Measurements from ENCODE around the gene SPTLC3. TPM values are rescaled to one million over a fixed set of nuclear protein-coding genes. Genes with fewer than 3 reads are reported as not detected.

The SPTLC3 gene
- total RNA-seq, result 2.1 and 4.9 TPM in 2 replicates

DNA sequence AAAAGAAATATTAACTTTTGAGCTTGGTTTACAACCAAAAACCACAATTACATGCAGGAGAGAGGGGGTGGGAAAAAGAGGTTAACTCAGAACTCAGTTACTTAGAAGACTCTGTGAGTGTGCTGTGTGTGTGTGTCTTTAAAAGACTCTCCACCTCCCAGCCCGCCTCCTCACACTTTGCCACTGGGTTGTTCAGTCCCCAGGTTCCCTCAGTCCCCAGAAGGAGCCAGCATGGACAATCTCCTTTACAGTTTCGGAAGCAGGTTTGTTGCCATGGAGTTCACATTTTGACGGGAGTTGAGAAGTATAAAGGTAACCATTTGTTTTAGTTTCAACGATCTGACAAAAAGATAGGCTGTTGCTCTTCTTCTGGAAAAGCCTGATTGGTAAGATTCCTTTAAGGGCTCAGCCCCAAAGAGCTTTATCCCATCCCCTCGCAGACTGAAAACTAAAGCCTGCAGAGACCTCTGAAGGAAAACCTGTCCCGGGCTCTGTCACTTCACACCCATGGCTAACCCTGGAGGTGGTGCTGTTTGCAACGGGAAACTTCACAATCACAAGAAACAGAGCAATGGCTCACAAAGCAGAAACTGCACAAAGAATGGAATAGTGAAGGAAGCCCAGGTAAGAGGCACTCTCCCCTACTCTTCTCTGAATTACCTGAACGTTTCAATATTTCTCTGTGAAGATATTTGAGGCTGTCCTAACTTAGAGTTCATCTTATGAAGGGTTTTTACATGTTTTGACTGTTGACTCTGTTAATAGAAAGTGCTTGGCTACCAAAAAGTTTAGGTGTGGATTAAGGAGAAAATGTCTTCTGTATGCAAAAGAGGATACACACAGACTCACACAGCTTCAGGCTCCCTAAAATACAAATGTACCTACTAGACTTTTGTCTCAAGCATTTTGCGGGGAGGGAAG lies at the start of gene SPTLC3:
SPTLC3 (plus strand) TSS at position 212 of the 921 bp plus-strand sequence; CDS start at position 508, 296 bp downstream.

Other genes with a start within 250 kb of the SPTLC3 start
- gene ISM1, start 212.3 kb downstream of the SPTLC3 start, total RNA-seq, result not detected in 2 replicates